Stimulated activated CD4-positive, alpha-beta T cell treated with anti-CD3 and anti-CD28 coated beads, Interleukin-15, amount 100 ng/mL, for 48 hours (primary cell): ENCODE results near the gene GOT1.
A peak's percentile ranks its signal among the peaks of the same experiment; 100 is the strongest.

Source experiments
- DNase-seq, 2 donors: peaks; one replicate each; pipeline ENCODE4 v3.0.0-alpha.2; 2020; ENCODE audit warnings: low read depth in 2 of 2

The GOT1 gene

GRCh38 chr10:99433378-99434020 is 3.1 kb upstream of the GOT1 start:
- DNase-seq: no peak

- no peak for DNase-seq
Observed at GRCh38 chr10:99432881-99433280, 2.5 kb upstream of the GOT1 start.

- no peak for DNase-seq
Observed at GRCh38 chr10:99432047-99432446, 1.6 kb upstream of the GOT1 start.

GRCh38 chr10:99431190-99431760 is 851 bp upstream of the GOT1 start:
- peak in 1 of 2 donors; percentile 1 for DNase-seq

GRCh38 chr10:99430116-99430450 is 341 bp downstream of the GOT1 start:
- peak in 1 of 2 donors; percentile 0 for DNase-seq

GRCh38 chr10:99429517-99430095 is 818 bp downstream of the GOT1 start:
- DNase-seq: no peak

- no peak for DNase-seq
Observed at GRCh38 chr10:99427566-99428190, 2.7 kb downstream of the GOT1 start.

GRCh38 chr10:99426689-99427088 is 3.7 kb downstream of the GOT1 start:
- no peak for DNase-seq

- DNase-seq: no peak
Observed at GRCh38 chr10:99425204-99425603, 5.2 kb downstream of the GOT1 start.

GRCh38 chr10:99424656-99425055 is 5.8 kb downstream of the GOT1 start:
- DNase-seq: no peak

- no peak for DNase-seq
Observed at GRCh38 chr10:99422529-99423096, 7.8 kb downstream of the GOT1 start.

- DNase-seq: no peak
Observed at GRCh38 chr10:99421233-99421739, 9.1 kb downstream of the GOT1 start.

GRCh38 chr10:99419688-99420087 is 10.7 kb downstream of the GOT1 start:
- DNase-seq: no peak

GRCh38 chr10:99418910-99419624 is 11.4 kb downstream of the GOT1 start:
- no peak for DNase-seq

GRCh38 chr10:99412099-99412498 is 18.3 kb downstream of the GOT1 start:
- DNase-seq: no peak

- DNase-seq: no peak
Observed at GRCh38 chr10:99411546-99411945, 18.9 kb downstream of the GOT1 start.

- DNase-seq: no peak
Observed at GRCh38 chr10:99410876-99411275, 19.5 kb downstream of the GOT1 start.

- DNase-seq: no peak
Observed at GRCh38 chr10:99410146-99410545, 20.3 kb downstream of the GOT1 start.

GRCh38 chr10:99406149-99406548 is 24.3 kb downstream of the GOT1 start:
- DNase-seq: no peak

GRCh38 chr10:99403674-99404073 is 26.8 kb downstream of the GOT1 start:
- DNase-seq: no peak

- no peak for DNase-seq
Observed at GRCh38 chr10:99399664-99400063, 30.8 kb downstream of the GOT1 start.

GRCh38 chr10:99396471-99396870 is 34.0 kb downstream of the GOT1 start:
- DNase-seq: no peak
